ENCODE measurements around the gene MEI1.

The MEI1 gene

GRCh38 chr22:41782751-41783150 is 83.4 kb downstream of the MEI1 start:
- in situ Hi-C loops (cut with HindIII; ENCODE audit: low sequenced_read_pairs) = no loop called here
- DNase-seq (ENCODE audit: low read depth, low spot score) = no peak
- TF ChIP-seq, protein P1, sequence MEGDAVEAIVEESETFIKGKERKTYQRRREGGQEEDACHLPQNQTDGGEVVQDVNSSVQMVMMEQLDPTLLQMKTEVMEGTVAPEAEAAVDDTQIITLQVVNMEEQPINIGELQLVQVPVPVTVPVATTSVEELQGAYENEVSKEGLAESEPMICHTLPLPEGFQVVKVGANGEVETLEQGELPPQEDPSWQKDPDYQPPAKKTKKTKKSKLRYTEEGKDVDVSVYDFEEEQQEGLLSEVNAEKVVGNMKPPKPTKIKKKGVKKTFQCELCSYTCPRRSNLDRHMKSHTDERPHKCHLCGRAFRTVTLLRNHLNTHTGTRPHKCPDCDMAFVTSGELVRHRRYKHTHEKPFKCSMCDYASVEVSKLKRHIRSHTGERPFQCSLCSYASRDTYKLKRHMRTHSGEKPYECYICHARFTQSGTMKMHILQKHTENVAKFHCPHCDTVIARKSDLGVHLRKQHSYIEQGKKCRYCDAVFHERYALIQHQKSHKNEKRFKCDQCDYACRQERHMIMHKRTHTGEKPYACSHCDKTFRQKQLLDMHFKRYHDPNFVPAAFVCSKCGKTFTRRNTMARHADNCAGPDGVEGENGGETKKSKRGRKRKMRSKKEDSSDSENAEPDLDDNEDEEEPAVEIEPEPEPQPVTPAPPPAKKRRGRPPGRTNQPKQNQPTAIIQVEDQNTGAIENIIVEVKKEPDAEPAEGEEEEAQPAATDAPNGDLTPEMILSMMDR (IDR thresholded peaks at IDR 0.05; ENCODE audit: low read depth, low read length) = no peak
- no peak overlapping the region for H3K4me3 ChIP-seq (ENCODE audit: low read depth, low read length)

- DNase-seq (ENCODE audit: low read depth, low spot score) = no peak
- H3K4me3 ChIP-seq (ENCODE audit: low read depth, low read length) = no peak overlapping the region
- TF ChIP-seq, protein P1 (IDR thresholded peaks at IDR 0.05; ENCODE audit: low read depth, low read length) = no peak
- in situ Hi-C loops (cut with HindIII; ENCODE audit: low sequenced_read_pairs) = no loop called here
Measured at GRCh38 chr22:41787331-41787730, 88.0 kb downstream of the MEI1 start.

DNA sequence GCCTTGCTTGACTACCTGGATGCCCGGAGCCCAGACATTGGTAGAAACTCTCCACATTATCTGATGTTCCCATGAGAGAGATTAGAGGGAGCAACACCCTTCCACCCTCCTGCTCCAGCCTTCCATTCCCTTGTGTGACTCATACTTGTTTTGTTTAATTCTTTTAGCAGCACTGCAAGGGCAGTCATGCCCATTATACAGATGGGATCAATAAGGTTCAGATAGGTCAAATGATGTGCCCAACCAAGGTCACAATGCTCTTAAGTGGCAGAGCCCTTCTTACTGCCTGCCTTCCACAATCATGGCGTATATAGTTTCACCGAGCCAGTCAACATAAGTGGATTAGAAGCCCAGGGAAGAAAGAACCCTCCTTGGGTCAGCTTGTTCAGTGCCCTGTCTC is 94.6 kb downstream of the MEI1 start:
- TF ChIP-seq, protein P1 (IDR thresholded peaks at IDR 0.05; ENCODE audit: low read depth, low read length) = no peak
- no peak for DNase-seq (ENCODE audit: low read depth, low spot score)
- no peak overlapping the region for H3K4me3 ChIP-seq (ENCODE audit: low read depth, low read length)
- in situ Hi-C loops (cut with HindIII; ENCODE audit: low sequenced_read_pairs) = no loop called here

DNA sequence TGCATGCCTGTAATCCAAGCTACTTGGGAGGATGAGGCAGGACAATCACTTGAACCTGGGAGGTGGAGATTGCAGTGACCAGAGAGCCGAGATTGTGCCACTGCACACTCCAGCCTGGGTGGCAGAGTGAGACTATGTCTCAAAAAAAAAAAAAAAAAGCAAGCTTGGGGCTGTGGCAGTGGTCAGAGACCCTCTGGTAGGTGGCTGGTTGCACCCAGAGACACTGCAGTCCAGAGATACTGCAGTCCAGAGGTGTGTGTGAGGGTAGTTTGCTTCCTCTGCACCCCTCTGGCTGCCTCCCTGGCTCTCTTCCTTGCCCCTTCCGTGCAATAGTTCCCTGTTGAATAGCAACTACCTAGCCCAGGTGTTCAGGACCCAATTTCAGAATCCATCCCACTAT is 99.4 kb downstream of the MEI1 start:
- no peak overlapping the region for H3K4me3 ChIP-seq (ENCODE audit: low read depth, low read length)
- in situ Hi-C loops (cut with HindIII; ENCODE audit: low sequenced_read_pairs) = no loop called here
- no peak for DNase-seq (ENCODE audit: low read depth, low spot score)
- TF ChIP-seq, protein P1 (IDR thresholded peaks at IDR 0.05; ENCODE audit: low read depth, low read length) = no peak

- in situ Hi-C loops (cut with HindIII; ENCODE audit: low sequenced_read_pairs) = no loop called here
- TF ChIP-seq, protein P1 (IDR thresholded peaks at IDR 0.05; ENCODE audit: low read depth, low read length) = no peak
- peak overlapping the region; percentile 97 for H3K4me3 ChIP-seq (ENCODE audit: low read depth, low read length)
- DNase-seq (ENCODE audit: low read depth, low spot score) = peak; percentile 2
Measured at GRCh38 chr22:41799486-41800347, 100.4 kb downstream of the MEI1 start.

- in situ Hi-C loops (cut with HindIII; ENCODE audit: low sequenced_read_pairs) = no loop called here
- TF ChIP-seq, protein P1 (IDR thresholded peaks at IDR 0.05; ENCODE audit: low read depth, low read length) = no peak
- peak within 1 kb of the TSS; percentile 97 for H3K4me3 ChIP-seq (ENCODE audit: low read depth, low read length)
- peak; percentile 80 for DNase-seq (ENCODE audit: low read depth, low spot score)
Measured at GRCh38 chr22:41800348-41801146, 101.2 kb downstream of the MEI1 start, which contains the start of gene CCDC134. Gene CCDC134 (plus strand): TSS chr22:41800679. CDS start chr22:41808891, 8,212 bp downstream.
